Mesothelial cell of epicardium (in vitro differentiated cells): ENCODE measurements around the gene DENND1C. TPM values are rescaled to one million over a fixed set of nuclear protein-coding genes. Genes with fewer than 3 reads are reported as not detected.

Experiments
- DNase-seq, 2 experiments: peaks; one replicate each; pipeline ENCODE4 v3.0.0; 2021; ENCODE audit warnings: low spot score in 2 of 2; ENCODE audit not compliant: unreplicated experiment in 2 of 2
- H3K27ac Mint-ChIP-seq: 2 replicates; pipeline ENCODE4 v1.8.0; 2021; ENCODE audit warnings: mixed read lengths
- H3K27me3 Mint-ChIP-seq: 2 replicates; pipeline ENCODE4 v1.8.0; 2021; ENCODE audit warnings: low read depth, mixed read lengths
- H3K36me3 Mint-ChIP-seq: 2 replicates; pipeline ENCODE4 v1.8.0; 2021; ENCODE audit warnings: mixed read lengths
- H3K4me1 Mint-ChIP-seq: 2 replicates; pipeline ENCODE4 v1.8.0; 2021; ENCODE audit warnings: mixed read lengths
- H3K4me3 Mint-ChIP-seq: 2 replicates; pipeline ENCODE4 v1.8.0; 2021; ENCODE audit warnings: mild to moderate bottlenecking, moderate library complexity, mixed read lengths
- H3K9me3 Mint-ChIP-seq: 2 replicates; pipeline ENCODE4 v1.8.0; 2021; ENCODE audit warnings: mixed read lengths
- CTCF ChIP-seq: fragments of 200-600 bp; sonication (generic); IDR thresholded peaks from one replicate; pipeline ENCODE4 v1.5.0; 2021; ENCODE audit warnings: antibody characterized with exemption; ENCODE audit not compliant: unreplicated experiment
- total RNA-seq: library from RNA; stranded (reverse); gene quantifications from 3 replicates; pipeline ENCODE4 v1.2.1, GENCODE V29; 2021

DENND1C gene
- total RNA-seq, 1 donor from 2014 or later: 0.63 TPM

GRCh38 chr19:6518145-6518911, 36.7 kb upstream of the DENND1C start:
- no peak for DNase-seq
- Mint-ChIP-seq H3K9me3 (no peaks in the 10 kb centered on the region), H3K4me3 (peak overlapping the region; percentile 42), H3K27me3 (peaks cover 20% of the 10 kb centered on the region), H3K27ac (no peak overlapping the region), H3K36me3 (no peaks in the 10 kb centered on the region), H3K4me1 (peaks cover 10% of the 10 kb centered on the region)
- TF ChIP-seq CTCF: no peak

GRCh38 chr19:6516659-6517291, 35.2 kb upstream of the DENND1C start:
- Mint-ChIP-seq H3K36me3 (no peaks in the 10 kb centered on the region), H3K27me3 (peaks cover 18% of the 10 kb centered on the region), H3K4me3 (peak overlapping the region; percentile 87), H3K27ac (peak overlapping the region; percentile 81), H3K4me1 (peaks cover 10% of the 10 kb centered on the region), H3K9me3 (no peaks in the 10 kb centered on the region)
- peak; percentile 93 for TF ChIP-seq CTCF
- peak; percentile 90 to 95 for DNase-seq

DNA sequence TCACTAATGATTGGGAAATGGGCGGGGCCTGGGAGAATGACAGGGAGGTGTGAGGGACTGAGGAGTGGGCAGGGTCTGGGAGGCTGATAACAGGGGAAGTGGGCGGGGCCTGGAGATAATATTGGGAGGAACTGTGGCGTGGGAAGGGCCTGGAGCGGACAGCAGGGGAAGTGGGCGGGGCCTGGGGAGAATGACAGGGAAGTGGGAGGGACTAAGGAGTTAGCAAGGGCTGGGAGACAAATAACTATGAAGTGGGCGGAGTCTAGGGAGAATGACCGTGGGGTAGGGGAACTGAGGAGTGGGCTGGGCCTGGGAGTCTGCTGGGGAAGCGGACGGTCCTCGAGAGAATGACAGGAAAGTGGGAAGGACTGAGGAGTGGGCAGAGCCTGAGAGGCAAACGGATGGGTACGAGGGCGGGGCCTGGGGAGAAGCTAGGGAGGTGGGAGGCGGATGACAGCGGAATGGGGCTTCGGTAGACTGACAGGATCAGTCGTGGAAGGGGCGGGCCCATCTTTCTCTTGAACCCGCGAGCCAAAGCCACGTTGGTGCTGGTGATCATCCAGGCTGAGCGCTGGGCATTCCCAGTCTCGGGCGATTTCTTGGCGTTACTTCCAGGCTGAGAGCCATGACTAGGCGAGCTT, 34.6 kb upstream of the DENND1C start:
- Mint-ChIP-seq H3K27ac (peak overlapping the region; percentile 79), H3K36me3 (no peaks in the 10 kb centered on the region), H3K9me3 (no peaks in the 10 kb centered on the region), H3K4me3 (peak overlapping the region; percentile 87), H3K27me3 (peaks cover 18% of the 10 kb centered on the region), H3K4me1 (peaks cover 10% of the 10 kb centered on the region)
- peak; percentile 79 to 84 for DNase-seq
- TF ChIP-seq CTCF: no peak

DNA sequence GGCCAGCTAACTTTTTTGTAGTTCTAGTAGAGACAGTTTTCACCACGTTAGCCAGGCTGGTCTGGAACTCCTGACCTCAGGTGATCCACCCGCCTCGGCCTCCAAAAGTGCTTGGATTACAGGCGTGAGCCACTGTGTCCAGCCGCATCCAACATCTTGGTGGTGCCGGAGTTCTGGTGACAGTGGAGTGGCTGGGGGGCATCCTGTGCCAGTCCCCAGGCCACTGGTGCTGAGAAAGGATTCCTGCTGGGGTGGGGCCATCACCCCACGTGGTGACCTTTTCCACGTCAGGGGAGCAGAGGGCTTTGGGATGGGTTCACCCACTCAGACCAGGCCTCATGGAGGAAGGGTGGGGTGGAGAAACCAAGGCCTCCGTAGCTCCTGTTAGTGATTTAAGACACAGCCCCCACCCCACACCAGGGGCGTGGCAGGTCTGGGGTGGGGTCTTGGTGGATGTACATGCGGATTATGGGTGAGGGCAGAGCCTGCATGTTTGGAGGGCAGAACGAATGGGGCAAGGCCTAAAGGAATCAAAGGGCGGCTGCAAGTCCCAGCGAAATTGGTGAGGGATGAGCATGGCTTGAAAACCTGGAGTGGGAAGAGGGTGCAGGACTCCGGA, 33.4 kb upstream of the DENND1C start:
- H3K27me3 Mint-ChIP-seq: peaks cover 16% of the 10 kb centered on the region
- H3K27ac Mint-ChIP-seq: no peak overlapping the region
- no peak for DNase-seq
- no peak for TF ChIP-seq CTCF
- peak overlapping the region; percentile 44 for H3K4me3 Mint-ChIP-seq
- peaks cover 10% of the 10 kb centered on the region for H3K4me1 Mint-ChIP-seq
- no peaks in the 10 kb centered on the region for H3K9me3 Mint-ChIP-seq
- H3K36me3 Mint-ChIP-seq: no peaks in the 10 kb centered on the region

DNA sequence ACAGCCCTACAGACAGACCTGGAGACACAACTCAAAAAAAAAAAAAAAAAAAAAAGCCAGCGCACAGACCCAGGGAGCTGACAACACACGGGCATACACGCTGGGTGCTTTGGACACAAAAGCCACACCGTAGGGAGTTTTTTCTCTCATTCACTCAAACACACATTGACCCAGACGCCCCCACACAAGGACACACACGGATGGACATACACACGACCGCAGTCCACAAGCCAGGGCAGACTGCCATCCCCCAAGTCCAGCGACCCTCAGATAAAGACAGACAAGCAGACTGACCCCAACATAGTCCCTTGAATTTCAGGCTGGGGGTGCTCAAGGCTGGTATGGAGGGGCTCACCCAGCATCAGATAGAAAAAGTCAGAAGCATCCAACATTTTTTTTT, 32.5 kb upstream of the DENND1C start:
- H3K27me3 Mint-ChIP-seq: peaks cover 13% of the 10 kb centered on the region
- TF ChIP-seq CTCF: no peak
- H3K27ac Mint-ChIP-seq: no peak overlapping the region
- peaks cover 10% of the 10 kb centered on the region for H3K4me1 Mint-ChIP-seq
- H3K36me3 Mint-ChIP-seq: no peaks in the 10 kb centered on the region
- no peaks in the 10 kb centered on the region for H3K9me3 Mint-ChIP-seq
- DNase-seq: no peak
- no peak overlapping the region for H3K4me3 Mint-ChIP-seq
